Mesenchymal stem cell (in vitro differentiated cells and primary cell): ENCODE data around the gene AAK1.
A peak's percentile ranks its signal among the peaks of the same experiment; 100 is the strongest.

Experiments
- DNase-seq: peaks from one replicate; pipeline ENCODE4 v3.0.0-alpha.2; 2013
- H2AFZ ChIP-seq: one replicate; pipeline ENCODE4 v1.6.1; 2013; ENCODE audit warnings: low read depth, mild to moderate bottlenecking, control low read depth, inconsistent platforms, low read length, moderate library complexity
- H2AK5ac ChIP-seq: 2 replicates; pipeline ENCODE4 v1.6.1; 2013; ENCODE audit warnings: low read length, moderate library complexity, mild to moderate bottlenecking, inconsistent platforms; ENCODE audit not compliant: severe bottlenecking
- H2BK120ac ChIP-seq: one replicate; pipeline ENCODE4 v1.6.1; 2013; ENCODE audit warnings: low read depth, mild to moderate bottlenecking, inconsistent platforms, low read length, moderate library complexity
- H2BK12ac ChIP-seq, 2 experiments: one replicate each; pipeline ENCODE4 v1.6.1; 2013; ENCODE audit warnings: inconsistent platforms in 2 of 2, low read length in 2 of 2, mild to moderate bottlenecking in 2 of 2, moderate library complexity in 2 of 2, control low read depth in 1 of 2
- H2BK15ac ChIP-seq: one replicate; pipeline ENCODE4 v1.6.1; 2013; ENCODE audit warnings: mild to moderate bottlenecking, low read depth, inconsistent platforms; ENCODE audit not compliant: poor library complexity, severe bottlenecking
- H2BK5ac ChIP-seq: 2 replicates; pipeline ENCODE4 v1.6.1; 2013; ENCODE audit warnings: low read depth, mild to moderate bottlenecking, low read length, control low read depth, inconsistent platforms; ENCODE audit not compliant: poor library complexity, severe bottlenecking
- H3K14ac ChIP-seq, 2 experiments: one replicate each; pipeline ENCODE4 v1.6.1; 2013; ENCODE audit warnings: inconsistent platforms in 2 of 2, low read length in 2 of 2, control low read depth in 1 of 2, mild to moderate bottlenecking in 1 of 2, moderate library complexity in 1 of 2
- H3K18ac ChIP-seq, 2 experiments: one replicate each; pipeline ENCODE4 v1.6.1; 2013; ENCODE audit warnings: inconsistent platforms in 2 of 2, low read length in 2 of 2, control low read depth in 1 of 2, low read depth in 1 of 2, mild to moderate bottlenecking in 1 of 2
- H3K23ac ChIP-seq, 2 experiments: one replicate each; pipeline ENCODE4 v1.6.1; 2013; ENCODE audit warnings: inconsistent platforms in 2 of 2, low read length in 2 of 2, mild to moderate bottlenecking in 2 of 2, moderate library complexity in 2 of 2, control low read depth in 1 of 2
- H3K27ac ChIP-seq: 2 replicates; pipeline ENCODE4 v1.5.1; 2013; ENCODE audit warnings: mild to moderate bottlenecking, moderate library complexity, low read length, control low read depth, inconsistent platforms; ENCODE audit not compliant: poor library complexity, severe bottlenecking
- H3K27me3 ChIP-seq, 2 experiments: 2 replicates each; pipeline versions ENCODE4 v1.6.1 to v1.7.0; 2013; ENCODE audit warnings: low read length in 2 of 2, mild to moderate bottlenecking in 2 of 2, moderate library complexity in 2 of 2, control low read depth in 1 of 2, inconsistent platforms in 1 of 2; ENCODE audit not compliant: control insufficient read depth in 1 of 2, insufficient read depth in 1 of 2
- H3K36me3 ChIP-seq, 2 experiments: 2 replicates each; pipeline versions ENCODE4 v1.6.1 to v1.7.0; 2013; ENCODE audit warnings: low read length in 2 of 2, control low read depth in 1 of 2, inconsistent platforms in 1 of 2, low read depth in 1 of 2, mild to moderate bottlenecking in 1 of 2; ENCODE audit not compliant: insufficient read depth in 2 of 2, control insufficient read depth in 1 of 2
- H3K4ac ChIP-seq, 2 experiments: one replicate each; pipeline ENCODE4 v1.6.1; 2013; ENCODE audit warnings: inconsistent platforms in 2 of 2, low read length in 2 of 2, mild to moderate bottlenecking in 2 of 2, moderate library complexity in 2 of 2, control low read depth in 1 of 2, low read depth in 1 of 2
- H3K4me1 ChIP-seq: 2 replicates; pipeline ENCODE4 v1.6.1; 2013; ENCODE audit warnings: low read depth, low read length, control low read depth; ENCODE audit not compliant: control insufficient read depth, insufficient read depth
- H3K4me2 ChIP-seq: 2 replicates; pipeline ENCODE4 v1.6.1; 2013; ENCODE audit warnings: low read length, mild to moderate bottlenecking, inconsistent platforms; ENCODE audit not compliant: poor library complexity, severe bottlenecking
- H3K4me3 ChIP-seq, 2 experiments: 2 replicates each; pipeline versions ENCODE4 v1.5.1 to v1.7.0; 2013; ENCODE audit warnings: low read length in 2 of 2, mild to moderate bottlenecking in 2 of 2, control low read depth in 1 of 2, low read depth in 1 of 2; ENCODE audit not compliant: insufficient read depth in 1 of 2
- H3K79me1 ChIP-seq: replicated peaks from 2 replicates; pipeline ENCODE4 v1.6.1; 2013; ENCODE audit warnings: mild to moderate bottlenecking, control low read depth, low read length, inconsistent platforms; ENCODE audit not compliant: poor library complexity, severe bottlenecking
- H3K9ac ChIP-seq: 2 replicates; pipeline ENCODE4 v1.7.0; 2013; ENCODE audit warnings: mild to moderate bottlenecking, low read length, moderate library complexity
- H3K9me3 ChIP-seq: 2 replicates; pipeline ENCODE4 v1.7.0; 2013; ENCODE audit warnings: mild to moderate bottlenecking, low read length; ENCODE audit not compliant: control insufficient read depth
- H4K8ac ChIP-seq: one replicate; pipeline ENCODE4 v1.6.1; 2013; ENCODE audit warnings: inconsistent platforms, mild to moderate bottlenecking, low read length, moderate library complexity
- H4K91ac ChIP-seq: one replicate; pipeline ENCODE4 v1.6.1; 2013; ENCODE audit warnings: mild to moderate bottlenecking, low read length, inconsistent platforms
- WGBS: methylation state at CpG from one replicate; pipeline ENCODE4 v1.1.7; 2013; ENCODE audit warnings: mixed read lengths; 5-methylcytosine and 5-hydroxymethylcytosine counted together

Gene AAK1

DNA sequence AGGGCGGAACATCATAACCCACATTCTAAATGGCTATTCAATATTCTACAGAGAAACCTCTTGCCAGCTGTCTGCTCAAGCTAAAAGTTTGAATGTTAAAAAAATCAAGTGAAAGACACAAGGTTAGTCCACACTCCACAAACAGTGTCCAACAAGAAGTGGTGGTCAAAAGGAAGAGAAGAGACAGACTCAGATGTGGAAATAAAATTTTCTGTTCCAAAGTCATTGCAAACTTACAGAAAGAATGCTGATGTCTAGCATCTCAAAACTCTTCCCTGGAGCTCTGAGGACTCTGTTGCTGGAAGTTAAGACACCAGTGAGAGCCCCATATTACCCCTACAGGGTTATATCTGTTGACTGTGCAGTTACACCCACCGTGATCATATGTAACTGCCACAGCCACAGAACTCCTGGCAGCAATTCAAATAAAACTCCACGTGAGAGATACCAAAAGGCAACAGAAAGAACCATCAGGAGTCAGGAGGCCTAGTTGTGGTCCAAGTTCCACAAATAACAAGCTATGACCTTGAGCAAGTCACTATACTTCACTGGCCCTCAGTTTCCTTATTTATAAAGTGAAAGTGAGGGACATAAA, 60.9 kb downstream of the AAK1 start:
- H3K4ac ChIP-seq: no peak overlapping the region
- H3K27me3 ChIP-seq: no peaks in the 10 kb centered on the region
- peak overlapping the region; percentile 26 for H3K9ac ChIP-seq
- DNase-seq: no peak
- no peak overlapping the region for H2BK12ac ChIP-seq
- peak overlapping the region; percentile 86 for H2AK5ac ChIP-seq
- H3K4me3 ChIP-seq: no peak overlapping the region
- H4K91ac ChIP-seq: no peak overlapping the region
- H3K79me1 ChIP-seq: peaks cover 18% of the 10 kb centered on the region
- H3K23ac ChIP-seq: no peak overlapping the region
- H3K36me3 ChIP-seq: no peaks in the 10 kb centered on the region
- peak overlapping the region; percentile 18 for H3K4me2 ChIP-seq
- H2BK5ac ChIP-seq: peak overlapping the region; percentile 87
- no peak overlapping the region for H3K18ac ChIP-seq
- no peak overlapping the region for H2BK120ac ChIP-seq
- H2AFZ ChIP-seq: no peak overlapping the region
- H3K9me3 ChIP-seq: no peaks in the 10 kb centered on the region
- peak overlapping the region; percentile 98 for H3K27ac ChIP-seq
- peaks cover 24% of the 10 kb centered on the region for H3K4me1 ChIP-seq
- H3K14ac ChIP-seq: no peak overlapping the region
- WGBS: 53% methylated on average over 2 of the region's 3 CpGs
- H4K8ac ChIP-seq: no peak overlapping the region
- no peak overlapping the region for H2BK15ac ChIP-seq

- H3K27me3 ChIP-seq: no peaks in the 10 kb centered on the region
- no peak overlapping the region for H3K4ac ChIP-seq
- peaks cover 23% of the 10 kb centered on the region for H3K79me1 ChIP-seq
- H3K18ac ChIP-seq: peak overlapping the region in 1 of 2 experiments; percentile 43
- H2BK5ac ChIP-seq: peak overlapping the region; percentile 61
- H2AK5ac ChIP-seq: peak overlapping the region; percentile 86
- DNase-seq: peak; percentile 46
- H2BK12ac ChIP-seq: no peak overlapping the region
- peaks cover 29% of the 10 kb centered on the region for H3K4me1 ChIP-seq
- H3K9ac ChIP-seq: peak overlapping the region; percentile 26
- H3K27ac ChIP-seq: peak overlapping the region; percentile 98
- peak overlapping the region; percentile 18 for H3K4me2 ChIP-seq
- no peak overlapping the region for H3K4me3 ChIP-seq
- no peaks in the 10 kb centered on the region for H3K36me3 ChIP-seq
- H3K9me3 ChIP-seq: no peaks in the 10 kb centered on the region
- H2BK120ac ChIP-seq: no peak overlapping the region
- 81% methylated on average over 5 of the region's 14 CpGs for WGBS
- H2BK15ac ChIP-seq: no peak overlapping the region
- no peak overlapping the region for H3K14ac ChIP-seq
- no peak overlapping the region for H4K8ac ChIP-seq
- H4K91ac ChIP-seq: no peak overlapping the region
- H2AFZ ChIP-seq: no peak overlapping the region
- H3K23ac ChIP-seq: no peak overlapping the region
Observed at GRCh38 chr2:69581774-69582581, 61.6 kb downstream of the AAK1 start.

GRCh38 chr2:69580486-69580885, 63.1 kb downstream of the AAK1 start:
- no peak overlapping the region for H3K18ac ChIP-seq
- no peak overlapping the region for H3K4ac ChIP-seq
- no peak overlapping the region for H2BK120ac ChIP-seq

DNA sequence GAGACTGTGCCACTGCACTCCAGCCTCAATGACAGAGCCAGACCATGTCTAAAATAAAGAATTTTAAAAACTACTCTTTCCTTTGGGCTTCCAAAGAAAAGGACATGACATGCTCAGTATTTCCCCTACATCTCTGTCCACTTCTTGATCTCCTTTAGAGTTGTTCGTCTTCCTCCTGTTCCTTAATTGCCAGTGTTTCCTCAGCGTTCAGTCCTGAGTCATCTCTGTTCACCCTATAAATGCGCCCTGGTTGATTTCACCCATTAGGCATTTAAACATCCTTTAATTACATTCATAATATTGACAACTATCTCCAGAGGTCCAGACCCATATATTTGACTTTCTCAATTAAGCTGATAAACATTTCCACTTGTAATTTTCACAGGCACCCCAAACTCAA, 64.0 kb downstream of the AAK1 start:
- Histone ChIP-seq H3K23ac (no peak overlapping the region), H2BK15ac (no peak overlapping the region), H2BK5ac (no peak overlapping the region), H3K36me3 (no peaks in the 10 kb centered on the region), H3K79me1 (peaks cover 20% of the 10 kb centered on the region), H3K9me3 (no peaks in the 10 kb centered on the region), H4K91ac (no peak overlapping the region), H3K9ac (no peak overlapping the region), H3K4me2 (no peak overlapping the region), H2AK5ac (peak overlapping the region; percentile 83), H3K4me1 (peaks cover 24% of the 10 kb centered on the region), H2BK12ac (no peak overlapping the region), H3K27ac (no peak overlapping the region), H2AFZ (no peak overlapping the region), H3K18ac (no peak overlapping the region), H4K8ac (no peak overlapping the region), H3K4ac (no peak overlapping the region), H2BK120ac (no peak overlapping the region), H3K14ac (no peak overlapping the region), H3K4me3 (no peak overlapping the region), H3K27me3 (no peaks in the 10 kb centered on the region)
- no peak for DNase-seq
- WGBS: 74% methylated on average over 3 of the region's 3 CpGs

More at GRCh38 chr2:69580486-69580885, 63.1 kb downstream of the AAK1 start:
- Histone ChIP-seq H3K79me1 (peaks cover 25% of the 10 kb centered on the region), H3K4me2 (no peak overlapping the region), H3K9me3 (no peaks in the 10 kb centered on the region), H3K27ac (peak overlapping the region; percentile 31), H3K14ac (no peak overlapping the region), H3K9ac (no peak overlapping the region), H3K23ac (no peak overlapping the region), H3K36me3 (no peaks in the 10 kb centered on the region), H3K4me1 (peaks cover 28% of the 10 kb centered on the region), H2BK5ac (no peak overlapping the region), H4K91ac (no peak overlapping the region), H2AK5ac (peak overlapping the region; percentile 83), H2BK12ac (no peak overlapping the region), H4K8ac (no peak overlapping the region), H3K4me3 (no peak overlapping the region), H2AFZ (no peak overlapping the region), H3K27me3 (no peaks in the 10 kb centered on the region), H2BK15ac (no peak overlapping the region)
- WGBS: 100% methylated on average over 2 of the region's 4 CpGs
- no peak for DNase-seq
